A673 (cell line): ENCODE data around the gene QDPR.

ENCODE experiments used
- EZH2 ChIP-seq: fragments of 200-600 bp; sonication (generic); IDR thresholded peaks from 2 replicates; pipeline ENCODE4 v1.6.1; 2017; ENCODE audit warnings: borderline replicate concordance, low read depth, mild to moderate bottlenecking, mixed read lengths, antibody characterized with exemption, low read length; ENCODE audit not compliant: poor library complexity, severe bottlenecking
- TF ChIP-seq, protein P1 (sequence below): fragments of 300-800, 200-600 bp; sonication (generic); conservative IDR thresholded peaks from 2 replicates; pipeline ENCODE4 v1.5.1; 2017; ENCODE audit warnings: low read depth, mild to moderate bottlenecking, antibody characterized with exemption, low read length, moderate library complexity, mixed read lengths

DNA sequence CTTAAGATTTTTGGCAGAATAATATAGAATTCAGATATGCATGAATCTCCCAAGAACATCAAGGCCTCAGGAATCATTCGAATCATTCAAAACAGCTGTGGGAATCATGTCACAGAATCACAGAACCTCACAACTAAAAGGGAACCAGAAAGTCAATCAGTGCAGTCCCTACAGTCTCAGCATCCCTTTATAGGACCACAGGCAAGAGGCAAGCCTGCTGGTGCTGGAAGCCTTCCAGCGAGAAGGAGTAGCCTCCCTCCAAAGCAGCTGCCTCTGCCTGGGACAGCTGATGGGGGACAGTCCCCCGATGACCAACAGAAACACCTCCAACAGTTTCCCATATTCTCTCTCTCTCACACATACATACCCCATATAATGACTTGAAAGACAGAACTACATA, 20.7 kb downstream of the QDPR start:
- TF ChIP-seq, protein P1, sequence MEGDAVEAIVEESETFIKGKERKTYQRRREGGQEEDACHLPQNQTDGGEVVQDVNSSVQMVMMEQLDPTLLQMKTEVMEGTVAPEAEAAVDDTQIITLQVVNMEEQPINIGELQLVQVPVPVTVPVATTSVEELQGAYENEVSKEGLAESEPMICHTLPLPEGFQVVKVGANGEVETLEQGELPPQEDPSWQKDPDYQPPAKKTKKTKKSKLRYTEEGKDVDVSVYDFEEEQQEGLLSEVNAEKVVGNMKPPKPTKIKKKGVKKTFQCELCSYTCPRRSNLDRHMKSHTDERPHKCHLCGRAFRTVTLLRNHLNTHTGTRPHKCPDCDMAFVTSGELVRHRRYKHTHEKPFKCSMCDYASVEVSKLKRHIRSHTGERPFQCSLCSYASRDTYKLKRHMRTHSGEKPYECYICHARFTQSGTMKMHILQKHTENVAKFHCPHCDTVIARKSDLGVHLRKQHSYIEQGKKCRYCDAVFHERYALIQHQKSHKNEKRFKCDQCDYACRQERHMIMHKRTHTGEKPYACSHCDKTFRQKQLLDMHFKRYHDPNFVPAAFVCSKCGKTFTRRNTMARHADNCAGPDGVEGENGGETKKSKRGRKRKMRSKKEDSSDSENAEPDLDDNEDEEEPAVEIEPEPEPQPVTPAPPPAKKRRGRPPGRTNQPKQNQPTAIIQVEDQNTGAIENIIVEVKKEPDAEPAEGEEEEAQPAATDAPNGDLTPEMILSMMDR = no peak
- no peak for TF ChIP-seq EZH2
